B cell (primary cell): Measurements from ENCODE around the gene NUDT3. TPM values are rescaled to one million over a fixed set of nuclear protein-coding genes. Genes with fewer than 3 reads are reported as not detected.

Experiments used
- ATAC-seq: fragments of 200-7000 bp; cut with Tn5 transposase; one replicate; pipeline ENCODE4 v1.10.0; 2021; ENCODE audit warnings: low read depth, mild to moderate bottlenecking, moderate number of reproducible peaks, moderate library complexity
- CTCF ChIA-PET: fragments of 350-600 bp; sonication (Branson Sonifier 250); formaldehyde crosslinking; loops from one replicate; lab custom pipeline; 2021; ENCODE audit warnings: antibody characterized with exemption, inconsistent platforms; lab: Charles Lee
- POLR2A ChIA-PET: fragments of 350-600 bp; sonication (Branson Sonifier 250); formaldehyde crosslinking; loops from one replicate; lab custom pipeline; 2021; ENCODE audit warnings: antibody characterized with exemption; lab: Charles Lee
- DNase-seq: peaks from one replicate; pipeline ENCODE4 v3.0.0; 2013
- H2AFZ ChIP-seq: 2 replicates; pipeline ENCODE4 v1.6.1; 2012; ENCODE audit warnings: mild to moderate bottlenecking, low read depth, low read length; ENCODE audit not compliant: insufficient read depth, poor library complexity, severe bottlenecking
- H3K27ac ChIP-seq, 2 donors: 1 replicate in 1 of 2; 2 replicates in 1 of 2; pipeline ENCODE4 v1.5.1; 2012 to 2013; ENCODE audit warnings: low read length in 2 of 2, mild to moderate bottlenecking in 2 of 2, moderate library complexity in 1 of 2
- H3K27me3 ChIP-seq, 4 experiments: fragments of 200-600 bp in 1 of 4; sonication (generic) in 1 of 4; replicated peaks in 1 of 4; 1 replicate in 2 of 4; 2 replicates in 2 of 4; pipeline versions ENCODE4 v1.6.1 to v1.7.0; 2013 to 2016; ENCODE audit warnings: low read length in 3 of 4, mild to moderate bottlenecking in 2 of 4, mixed read lengths in 1 of 4, moderate library complexity in 1 of 4; ENCODE audit not compliant: insufficient read depth in 4 of 4, control insufficient read depth in 3 of 4; ENCODE audit errors: control extremely low read depth in 1 of 4
- H3K36me3 ChIP-seq, 2 experiments: replicated peaks in 1 of 2; 1 replicate in 1 of 2; 2 replicates in 1 of 2; pipeline versions ENCODE4 v1.6.1 to v1.7.1; 2013; ENCODE audit warnings: low read length in 1 of 2; ENCODE audit not compliant: insufficient read depth in 2 of 2, control insufficient read depth in 1 of 2; ENCODE audit errors: control extremely low read depth in 1 of 2, extremely low read depth in 1 of 2
- H3K4me1 ChIP-seq, 2 donors: fragments of 200-600 bp in 1 of 2; sonication (generic) in 1 of 2; 1 replicate in 1 of 2; 2 replicates in 1 of 2; pipeline versions ENCODE4 v1.5.1 to v1.6.1; 2013 to 2017; ENCODE audit warnings: low read length in 2 of 2; ENCODE audit not compliant: control insufficient read depth in 2 of 2, insufficient read depth in 2 of 2
- H3K4me2 ChIP-seq: replicated peaks from 2 replicates; pipeline ENCODE3; 2012; ENCODE audit warnings: mild to moderate bottlenecking, low read depth, low read length; ENCODE audit not compliant: poor library complexity, severe bottlenecking
- H3K4me3 ChIP-seq, 5 experiments: fragments of 200-600 bp in 1 of 5; sonication (generic) in 1 of 5; 1 replicate in 3 of 5; 2 replicates in 2 of 5; pipeline versions ENCODE4 v1.5.1 to v1.7.0; 2011 to 2016; ENCODE audit warnings: low read length in 4 of 5, mild to moderate bottlenecking in 4 of 5, low read depth in 2 of 5, control low read depth in 1 of 5, moderate library complexity in 1 of 5; ENCODE audit not compliant: insufficient read depth in 1 of 5; ENCODE audit errors: control extremely low read depth in 1 of 5, extremely low read depth in 1 of 5
- H3K79me2 ChIP-seq: fragments of 200-600 bp; sonication (generic); one replicate; pipeline ENCODE4 v1.6.0; 2016; ENCODE audit warnings: low read length; ENCODE audit not compliant: control insufficient read depth, insufficient read depth
- H3K9ac ChIP-seq: fragments of 200-600 bp; sonication (generic); 2 replicates; pipeline ENCODE4 v1.6.1; 2017; ENCODE audit warnings: mild to moderate bottlenecking, low read length, moderate library complexity
- H3K9me3 ChIP-seq, 3 donors: one replicate each; pipeline versions ENCODE4 v1.6.1 to v1.7.1; 2013; ENCODE audit warnings: low read length in 2 of 3; ENCODE audit not compliant: control insufficient read depth in 2 of 3, insufficient read depth in 1 of 3; ENCODE audit errors: control extremely low read depth in 1 of 3
- H4K20me1 ChIP-seq: 2 replicates; pipeline ENCODE4 v1.6.0; 2012; ENCODE audit warnings: mild to moderate bottlenecking, low read length; ENCODE audit not compliant: insufficient read depth, control insufficient read depth, poor library complexity, severe bottlenecking
- H3K27ac Mint-ChIP-seq: one replicate; pipeline ENCODE4 v1.8.0; 2021; ENCODE audit warnings: mixed read lengths
- H3K27me3 Mint-ChIP-seq: one replicate; pipeline ENCODE4 v1.8.0; 2021; ENCODE audit warnings: mixed read lengths
- H3K4me1 Mint-ChIP-seq: one replicate; pipeline ENCODE4 v1.8.0; 2021; ENCODE audit warnings: mixed read lengths
- H3K4me3 Mint-ChIP-seq: one replicate; pipeline ENCODE4 v1.8.0; 2021; ENCODE audit warnings: mixed read lengths
- H3K9me3 Mint-ChIP-seq: one replicate; pipeline ENCODE4 v1.8.0; 2022; ENCODE audit warnings: mixed read lengths; ENCODE audit not compliant: insufficient read depth
- CTCF ChIP-seq: fragments of 200-600 bp; IDR thresholded peaks from one replicate; pipeline ENCODE4 v1.8.0; 2022; ENCODE audit warnings: antibody characterized with exemption, mild to moderate bottlenecking
- EZH2 ChIP-seq: IDR thresholded peaks from 2 replicates; pipeline ENCODE4 v1.6.1; 2012; ENCODE audit warnings: borderline replicate concordance, low read depth, mild to moderate bottlenecking, moderate library complexity, low read length; ENCODE audit not compliant: insufficient read depth, poor library complexity, severe bottlenecking
- WGBS: methylation state at CpG from one replicate; pipeline ENCODE4 v1.1.5; 2013; ENCODE audit warnings: missing lambda C conversion rate; ENCODE audit not compliant: insufficient coverage; 5-methylcytosine and 5-hydroxymethylcytosine counted together
- intact Hi-C: fragments of 100-400 bp; cut with micrococcal nuclease; formaldehyde crosslinking; loops from one replicate; pipeline ENCODE4 v1.10.0; 2022
- polyA plus RNA-seq: library from polyadenylated mRNA; depleted of rRNA; stranded (reverse); fragments of >200 nt; gene quantifications from 2 replicates; pipeline ENCODE4 v1.2.3, GENCODE V29; 2012
- total RNA-seq, 2 donors: library from RNA; stranded (reverse); fragments of 120-200 nt in 1 of 2; gene quantifications; 1 replicate in 1 of 2; 2 replicates in 1 of 2; pipeline versions ENCODE4 v1.2.3 to v1.2.4, GENCODE V29; 2013 to 2022

The NUDT3 gene
- total and polyA plus RNA-seq, 2 donors (not counting 1 experiment from before 2014, with no cell fraction given): 18.2 to 37.4 TPM

- no peaks in the 10 kb centered on the region for H3K36me3 ChIP-seq
- DNase-seq: no peak
- no peaks in the 10 kb centered on the region for H4K20me1 ChIP-seq
- H3K9ac ChIP-seq: no peak overlapping the region
- ChIA-PET POLR2A (no interaction called here), CTCF (interaction anchor here (0.9 kb wide), 1 partner anchor 18 kb away, joined by 3 read pairs; no protein-coding TSS in a partner anchor)
- H3K4me1 ChIP-seq: peaks cover 49 to 50% of the 10 kb centered on the region in 2 donors
- H3K9me3 ChIP-seq: no peaks in the 10 kb centered on the region
- Mint-ChIP-seq H3K27me3 (no peaks in the 10 kb centered on the region), H3K4me3 (peak overlapping the region; percentile 24), H3K27ac (peak overlapping the region; percentile 66), H3K4me1 (peaks cover 61% of the 10 kb centered on the region), H3K9me3 (no peaks in the 10 kb centered on the region)
- H3K4me2 ChIP-seq: peak overlapping the region; percentile 66
- H2AFZ ChIP-seq: no peak overlapping the region
- H3K27ac ChIP-seq: peak overlapping the region; percentile 34 to 89
- TF ChIP-seq CTCF (no peak), EZH2 (no peak)
- H3K79me2 ChIP-seq: peaks cover 63% of the 10 kb centered on the region
- intact Hi-C loops: loop anchor here (2.0 to 5.0 kb wide), 2 partner anchors 14 to 71 kb away; partner anchors contain the start of gene SMIM29
- 71% methylated on average over 1 of the region's 4 CpGs for WGBS
- H3K4me3 ChIP-seq: no peak overlapping the region
- H3K27me3 ChIP-seq: no peaks in the 10 kb centered on the region
- ATAC-seq: no peak
Measured at GRCh38 chr6:34318499-34319470, 73.7 kb downstream of the NUDT3 start.
